ENCODE measurements around the gene EEPD1.

EEPD1 gene

GRCh38 chr7:36192053-36192824 is 39.2 kb downstream of the EEPD1 start:
- no peak for DNase-seq

GRCh38 chr7:36192877-36193276 is 39.8 kb downstream of the EEPD1 start:
- DNase-seq = no peak

DNA sequence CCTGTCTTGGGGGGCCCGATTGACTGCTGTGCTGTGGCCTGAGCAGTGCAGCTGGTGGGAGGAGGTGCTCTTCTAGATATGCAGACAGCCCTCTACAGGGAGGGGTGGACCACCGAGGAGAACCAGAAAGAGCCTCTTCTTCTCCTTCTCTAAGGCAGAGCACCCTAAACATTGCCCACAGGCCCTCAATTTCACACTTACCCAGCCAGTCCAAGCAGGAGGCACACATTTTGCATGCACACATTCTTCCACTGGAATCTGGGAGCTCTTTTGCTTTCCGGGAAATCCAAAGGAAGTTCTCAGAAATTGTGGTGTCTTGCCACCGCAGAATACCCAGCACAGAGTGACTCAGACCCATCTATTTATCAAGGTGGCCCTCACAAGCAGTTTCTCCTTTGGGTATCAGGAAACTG is 45.8 kb downstream of the EEPD1 start:
- no peak for DNase-seq

DNA sequence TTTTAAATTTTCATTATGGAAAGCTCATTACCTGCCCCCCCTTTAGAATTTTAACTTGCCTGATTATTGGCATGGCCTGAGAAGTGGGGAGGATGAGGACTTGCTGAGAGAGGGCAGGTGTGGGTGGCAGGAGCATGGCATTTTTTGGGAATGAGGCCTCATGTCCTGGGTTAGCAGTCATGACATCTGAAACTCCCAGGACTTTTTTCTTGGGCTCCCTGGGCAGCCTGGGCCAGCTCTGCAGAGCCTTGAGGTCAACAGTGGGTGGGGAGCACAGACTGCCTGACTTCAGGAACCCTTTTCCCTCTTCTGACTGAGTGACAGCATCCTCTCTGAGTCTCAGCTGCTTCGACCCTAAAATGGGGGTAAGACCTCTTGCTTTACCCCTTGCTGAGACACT is 46.3 kb downstream of the EEPD1 start:
- no peak for DNase-seq

- no peak for DNase-seq
Observed at GRCh38 chr7:36201122-36201723, 48.2 kb downstream of the EEPD1 start.

GRCh38 chr7:36202398-36202797 is 49.3 kb downstream of the EEPD1 start:
- no peak for DNase-seq

DNA sequence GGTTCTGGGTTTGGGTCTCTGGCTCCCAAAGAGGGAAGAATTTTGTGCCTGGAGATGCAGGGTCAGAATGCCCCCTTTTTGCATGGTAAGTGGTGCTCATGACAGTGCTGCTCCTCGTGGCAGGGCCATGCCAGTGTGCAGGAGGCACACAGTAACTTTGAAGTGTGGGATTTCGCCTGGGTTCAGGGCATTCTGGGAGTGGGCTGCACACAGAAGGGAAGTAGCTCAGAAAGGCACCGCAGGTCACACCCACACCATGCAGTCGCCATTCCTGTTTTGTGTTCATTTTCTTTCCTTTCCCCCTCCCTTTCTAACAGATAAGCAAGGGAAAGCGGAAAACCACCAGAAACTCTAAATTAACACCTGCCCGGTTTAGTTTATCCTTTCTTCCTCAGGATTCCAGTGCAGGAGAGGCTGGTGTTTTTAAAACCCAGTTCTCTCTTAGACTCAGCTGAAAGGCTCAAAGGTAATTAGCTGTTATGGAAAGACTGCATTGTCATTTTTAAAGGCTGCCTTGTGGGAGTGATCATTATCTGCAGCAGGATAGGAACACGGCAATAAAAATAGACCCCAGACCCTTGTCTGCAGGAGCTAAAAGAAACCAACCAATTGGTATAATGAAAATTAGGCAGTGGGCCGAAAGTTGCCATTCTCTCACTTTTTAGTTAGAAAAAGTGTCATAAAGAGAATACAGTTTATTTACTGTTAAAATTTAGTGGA is 50.2 kb downstream of the EEPD1 start:
- DNase-seq = no peak

- DNase-seq = no peak
Observed at GRCh38 chr7:36204044-36204663, 51.1 kb downstream of the EEPD1 start.

DNA sequence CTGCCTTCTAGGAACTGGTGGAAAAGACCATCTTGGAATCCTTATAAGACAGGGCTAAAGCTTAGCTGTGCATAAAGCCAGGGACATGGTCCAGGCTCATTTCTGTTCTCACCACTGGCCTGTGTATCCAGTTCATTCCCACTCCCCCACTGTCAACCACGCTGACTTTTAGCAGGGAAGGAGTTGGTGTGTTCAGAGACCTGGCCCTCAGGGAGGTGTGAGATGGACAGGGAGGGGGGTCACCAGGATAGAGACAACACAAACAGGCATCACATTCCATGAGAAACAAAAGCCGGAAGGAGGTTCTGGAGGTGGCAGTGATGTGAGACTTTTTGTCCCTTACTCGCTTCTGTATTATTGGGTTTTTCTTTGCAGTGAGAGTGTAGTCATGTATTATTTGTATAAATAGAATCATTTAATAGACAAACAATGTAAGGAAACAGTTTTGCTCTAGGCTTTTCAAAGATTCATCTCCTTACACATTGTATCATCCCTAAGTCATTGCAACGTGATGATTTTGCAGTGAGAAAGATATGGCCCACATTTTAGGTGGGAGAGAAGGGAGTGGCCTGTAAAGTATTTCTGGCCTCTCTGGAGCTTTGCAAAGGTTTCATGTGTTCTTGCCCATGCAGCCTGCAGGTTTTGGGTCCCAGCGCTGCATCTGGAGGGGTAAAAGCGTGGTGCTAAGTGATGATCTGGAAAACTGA is 52.0 kb downstream of the EEPD1 start:
- no peak for DNase-seq

DNA sequence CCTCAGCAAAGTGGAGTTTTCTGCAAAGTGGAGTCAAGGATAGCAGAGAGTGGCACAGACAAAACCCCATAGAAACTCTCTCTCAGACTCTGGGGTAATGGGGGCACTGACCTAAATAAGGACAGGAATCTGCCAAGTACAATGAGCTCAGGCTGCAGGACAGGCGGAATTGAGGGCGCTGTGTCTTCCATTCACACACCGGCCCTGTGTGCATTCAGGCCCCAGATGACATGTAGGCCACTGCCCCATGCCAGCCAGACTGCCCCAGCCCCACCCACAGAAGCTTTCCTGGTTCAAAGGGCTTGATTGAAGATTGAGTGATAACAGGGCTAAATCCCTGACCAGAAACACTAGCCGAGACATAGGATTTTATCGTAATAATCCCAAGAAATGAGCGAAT is 52.7 kb downstream of the EEPD1 start:
- DNase-seq = no peak

DNA sequence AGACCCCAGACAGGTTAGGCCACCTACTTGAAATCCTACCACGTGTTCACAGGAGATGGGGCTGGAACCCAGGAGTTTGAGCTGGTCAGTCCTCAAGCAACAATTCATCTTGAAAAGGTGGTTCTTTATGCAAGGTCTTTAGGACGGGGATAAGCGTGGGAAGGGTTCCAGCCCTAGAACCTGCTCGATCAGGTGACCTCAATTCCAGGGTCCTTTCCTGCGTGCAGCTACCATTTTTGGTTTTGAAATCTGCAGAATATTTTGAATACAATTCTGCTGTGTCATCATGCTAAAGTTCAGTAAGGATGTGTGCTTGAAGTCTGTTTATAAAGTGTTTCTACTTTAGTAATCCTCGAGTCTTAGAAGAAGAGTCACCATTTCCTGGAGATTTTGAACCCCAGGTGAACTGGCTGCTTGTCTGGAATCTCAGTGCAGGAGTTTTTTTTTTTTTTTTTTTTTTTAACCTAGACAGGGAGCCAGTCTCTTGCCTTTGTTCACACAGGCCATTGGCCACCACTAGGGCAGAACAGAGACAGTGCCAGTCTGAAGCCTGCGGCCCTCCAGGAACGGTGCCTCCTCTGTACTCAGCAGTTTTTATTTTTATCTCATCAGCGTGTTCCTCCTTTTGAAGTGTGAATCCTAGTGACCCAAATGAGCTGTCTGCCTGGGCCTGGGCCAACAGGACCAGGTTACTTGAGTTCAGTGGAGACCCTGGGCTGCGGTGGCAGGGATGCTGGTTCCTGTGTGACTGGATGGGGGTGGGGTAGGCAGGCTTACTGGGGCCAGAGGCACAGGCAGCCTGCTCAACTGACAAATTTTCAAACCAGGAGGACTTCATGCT is 54.6 kb downstream of the EEPD1 start:
- no peak for DNase-seq

DNA sequence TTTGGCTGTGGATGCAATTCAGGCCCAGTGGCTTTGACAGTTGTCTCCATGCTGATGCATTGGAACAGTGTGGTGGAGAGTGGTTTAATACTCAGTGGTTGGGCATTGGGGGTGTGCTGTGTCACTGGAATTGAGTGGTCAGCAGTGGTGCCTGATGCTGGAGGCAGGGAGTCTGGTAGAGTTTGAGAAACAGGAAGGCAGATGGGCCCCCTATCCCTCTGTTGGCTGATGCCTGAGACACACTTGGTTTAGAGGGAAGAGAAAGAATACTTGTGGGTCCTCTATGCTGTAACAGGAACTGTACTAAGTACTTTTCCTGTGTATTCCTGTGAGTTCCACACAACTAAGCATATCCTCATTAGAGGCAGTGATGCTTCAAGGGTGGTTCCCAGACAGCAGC is 55.4 kb downstream of the EEPD1 start:
- no peak for DNase-seq

GRCh38 chr7:36208997-36209813 is 56.2 kb downstream of the EEPD1 start:
- DNase-seq = no peak

- DNase-seq = no peak
Observed at GRCh38 chr7:36209814-36210183, 56.7 kb downstream of the EEPD1 start.

GRCh38 chr7:36210291-36210922 is 57.4 kb downstream of the EEPD1 start:
- no peak for DNase-seq

- DNase-seq = no peak
Observed at GRCh38 chr7:36214608-36215456, 61.8 kb downstream of the EEPD1 start.

GRCh38 chr7:36215457-36215765 is 62.4 kb downstream of the EEPD1 start:
- DNase-seq = no peak

DNA sequence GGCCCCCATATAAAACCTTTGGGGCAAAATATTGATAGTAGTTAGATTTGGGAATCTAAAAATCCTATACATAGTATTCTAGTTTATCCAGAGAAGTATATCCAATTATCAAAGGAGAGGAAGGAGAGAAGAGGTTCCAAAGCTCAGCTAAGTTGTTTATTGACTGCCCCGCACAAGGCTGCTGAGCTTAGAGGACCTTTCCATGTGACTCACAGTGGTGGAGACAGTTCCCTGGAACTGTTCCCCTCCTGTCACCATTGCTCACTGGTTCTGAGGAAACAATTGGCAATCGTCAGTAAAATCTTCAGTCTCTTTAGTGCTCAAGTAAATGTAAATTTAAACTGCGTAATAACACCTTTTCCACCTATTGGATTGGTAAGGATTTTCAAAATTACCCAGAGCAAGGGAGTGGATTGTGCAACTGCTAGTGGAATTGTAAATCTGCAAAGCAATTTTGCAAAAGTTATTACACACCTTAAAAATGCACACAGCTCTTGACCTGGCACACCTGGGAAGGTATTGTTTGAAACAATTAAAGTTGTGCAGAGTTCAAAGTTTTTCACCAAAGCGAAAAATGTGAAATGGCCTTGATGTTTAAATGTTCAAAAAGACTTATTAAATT is 63.1 kb downstream of the EEPD1 start:
- no peak for DNase-seq

GRCh38 chr7:36217211-36217960 is 64.3 kb downstream of the EEPD1 start:
- no peak for DNase-seq
